Transverse colon (tissue), 4 donors: ENCODE measurements around the gene TDP2. TPM values are rescaled to one million over a fixed set of nuclear protein-coding genes. Genes with fewer than 3 reads are reported as not detected.
A peak's percentile ranks its signal among the peaks of the same experiment; 100 is the strongest.

ENCODE experiments used
- DNase-seq: peaks from one replicate; pipeline ENCODE4 v3.0.0-alpha.2; 2019
- H3K27ac ChIP-seq, 4 donors: fragments of 200-600 bp; sonication (generic); 2 replicates each; pipeline ENCODE4 v1.5.1; 2016 to 2018; ENCODE audit warnings: inconsistent platforms in 4 of 4
- H3K27me3 ChIP-seq: fragments of 200-600 bp; sonication (generic); 2 replicates; pipeline ENCODE4 v1.5.1; 2017; ENCODE audit warnings: inconsistent platforms
- H3K36me3 ChIP-seq, 4 donors: fragments of 200-600 bp; sonication (generic); 2 replicates each; pipeline ENCODE4 v1.5.1; 2017 to 2019; ENCODE audit warnings: inconsistent platforms in 4 of 4
- H3K4me1 ChIP-seq, 4 donors: fragments of 200-600 bp; sonication (generic); 2 replicates each; pipeline ENCODE4 v1.5.1; 2017 to 2020; ENCODE audit warnings: inconsistent platforms in 4 of 4
- H3K4me3 ChIP-seq, 4 donors: fragments of 200-600 bp; sonication (generic); 1 replicate in 1 of 4; 2 replicates in 3 of 4; pipeline versions ENCODE4 v1.5.1 to v1.6.1; 2017 to 2019; ENCODE audit warnings: inconsistent platforms in 4 of 4
- H3K9me3 ChIP-seq, 2 donors: fragments of 200-600 bp; sonication (generic); 2 replicates each; pipeline ENCODE4 v1.5.1; 2017 to 2019; ENCODE audit warnings: inconsistent platforms in 2 of 2
- CTCF ChIP-seq, 5 experiments: fragments of 200-600 bp in 3 of 5; fragments of 450-650 bp in 2 of 5; sonication (generic) in 3 of 5; IDR thresholded peaks; 1 replicate in 2 of 5; 2 replicates in 3 of 5; pipeline ENCODE4 v1.5.1; 2016 to 2017; ENCODE audit warnings: antibody characterized with exemption in 5 of 5, inconsistent platforms in 3 of 5, mild to moderate bottlenecking in 2 of 5, moderate library complexity in 1 of 5
- EP300 ChIP-seq: sonication (generic); formaldehyde crosslinking; IDR thresholded peaks from one replicate; pipeline ENCODE4 v1.6.1; 2017; ENCODE audit warnings: antibody characterized with exemption, low read depth
- POLR2A ChIP-seq: fragments of 450-650 bp; IDR thresholded peaks from one replicate; pipeline ENCODE4 v1.6.1; 2016; ENCODE audit warnings: antibody characterized with exemption, mild to moderate bottlenecking, moderate library complexity
- POLR2AphosphoS5 ChIP-seq, 3 donors: sonication (generic); formaldehyde crosslinking; IDR thresholded peaks; one replicate each; pipeline ENCODE4 v1.6.1; 2016; ENCODE audit warnings: antibody characterized with exemption in 3 of 3
- WGBS, 2 donors: methylation state at CpG; one replicate each; pipeline ENCODE4 v1.1.5; 2018; ENCODE audit warnings: low coverage in 1 of 2; 5-methylcytosine and 5-hydroxymethylcytosine counted together
- in situ Hi-C, 4 donors: fragments of 200-750 bp; cut with MboI; loops; one replicate each; pipeline versions ENCODE4 v1.15.0 to v1.15.1; 2017; ENCODE audit warnings: low sequenced_read_pairs in 3 of 4, low pct_ligation_motif_present in 1 of 4, low pct_unique_long_range_greater_than_20kb in 1 of 4
- intact Hi-C: fragments of 100-400 bp; cut with DNase I; formaldehyde crosslinking; loops from one replicate; pipeline ENCODE4 v1.15.1; 2023; ENCODE audit warnings: low total_unique reads
- total RNA-seq, 4 donors: library from RNA; depleted of rRNA; stranded (reverse); fragments of >200 nt; gene quantifications; one replicate each; pipeline ENCODE4 v1.1.0, GENCODE V29; 2016

Gene TDP2
- total RNA-seq, 4 donors from 2014 or later: 48.4 to 292 (median 151) TPM

GRCh38 chr6:24660105-24660504, 6.6 kb downstream of the TDP2 start:
- TF ChIP-seq POLR2AphosphoS5 (IDR thresholded peaks at IDR 0.05): no peak
- no peaks in the 10 kb centered on the region for H3K9me3 ChIP-seq
- 44 to 60% methylated on average over 2 of the region's 2 CpGs for WGBS, 2 donors
- no peak for DNase-seq
- no peaks in the 10 kb centered on the region for H3K27me3 ChIP-seq
- H3K27ac ChIP-seq: peak overlapping the region in 3 of 4 donors; percentile 53 to 97 (median 93)
- peaks cover 4 to 83% (median 44%) of the 10 kb centered on the region in 4 donors for H3K4me1 ChIP-seq
- intact Hi-C loops: no loop called here
- H3K36me3 ChIP-seq: peaks cover 0 to 19% (median 0%) of the 10 kb centered on the region in 4 donors
- in situ Hi-C loops: no loop called here
- H3K4me3 ChIP-seq: no peak overlapping the region

- peak overlapping the region; percentile 49 to 97 (median 73) for H3K27ac ChIP-seq
- intact Hi-C loops: no loop called here
Measured at GRCh38 chr6:24659561-24659960, 7.1 kb downstream of the TDP2 start.

GRCh38 chr6:24658573-24659560, 7.8 kb downstream of the TDP2 start:
- peak; percentile 56 for DNase-seq
- H3K27ac ChIP-seq: peak overlapping the region; percentile 49 to 97 (median 73)
- in situ Hi-C loops: no loop called here
- no peak overlapping the region for H3K4me3 ChIP-seq
- peaks cover 0 to 28% (median 5%) of the 10 kb centered on the region in 4 donors for H3K36me3 ChIP-seq
- intact Hi-C loops: no loop called here
- WGBS, 2 donors: 64 to 69% methylated on average over 3 to 9 of the region's 9 CpGs
- H3K27me3 ChIP-seq: no peaks in the 10 kb centered on the region
- TF ChIP-seq CTCF (IDR thresholded peaks at IDR 0.05) (no peak), EP300 (no peak), POLR2AphosphoS5 (IDR thresholded peaks at IDR 0.05) (no peak), POLR2A (no peak)
- no peaks in the 10 kb centered on the region for H3K9me3 ChIP-seq
- H3K4me1 ChIP-seq: peaks cover 0 to 70% (median 39%) of the 10 kb centered on the region in 4 donors

More at GRCh38 chr6:24659561-24659960, 7.1 kb downstream of the TDP2 start:
- Histone ChIP-seq H3K4me3 (no peak overlapping the region), H3K4me1 (peaks cover 0 to 77% (median 41%) of the 10 kb centered on the region in 4 donors), H3K36me3 (peaks cover 0 to 21% (median 2%) of the 10 kb centered on the region in 4 donors), H3K9me3 (no peaks in the 10 kb centered on the region), H3K27me3 (no peaks in the 10 kb centered on the region)
- WGBS, 2 donors: 25 to 46% methylated on average over 1 of the region's 1 CpG
- TF ChIP-seq CTCF (IDR thresholded peaks at IDR 0.05): no peak
- TF ChIP-seq EP300: no peak
- no peak for TF ChIP-seq POLR2AphosphoS5 (IDR thresholded peaks at IDR 0.05)
- no peak for TF ChIP-seq POLR2A
- in situ Hi-C loops: no loop called here
- DNase-seq: no peak

GRCh38 chr6:24655215-24655614, 11.5 kb downstream of the TDP2 start:
- H3K9me3 ChIP-seq: no peaks in the 10 kb centered on the region
- TF ChIP-seq POLR2A (no peak), CTCF (IDR thresholded peaks at IDR 0.05) (no peak), EP300 (no peak), POLR2AphosphoS5 (IDR thresholded peaks at IDR 0.05) (no peak)
- H3K4me3 ChIP-seq: no peak overlapping the region
- in situ Hi-C loops (no loop called here), intact Hi-C loops (no loop called here)
- 57 to 75% methylated on average over 1 of the region's 1 CpG for WGBS, 2 donors
- H3K36me3 ChIP-seq: peaks cover 0 to 63% (median 22%) of the 10 kb centered on the region in 4 donors
- DNase-seq: no peak
- H3K27ac ChIP-seq: no peak overlapping the region
- H3K4me1 ChIP-seq: peaks cover 0 to 37% (median 13%) of the 10 kb centered on the region in 4 donors
- no peaks in the 10 kb centered on the region for H3K27me3 ChIP-seq
